CD4-positive, alpha-beta T cell treated with Interleukin-6 at 100 ng/mL for 8 hours (primary cell): ENCODE results near the gene EPHA2.
"Not testable (repeated sequence)": the region's sequence is repeated elsewhere in the genome, so short reads cannot be mapped to it uniquely, and the experiment has no call there.

ENCODE experiments used
- DNase-seq: peaks from one replicate; pipeline ENCODE4 v3.0.0-alpha.2; 2020; ENCODE audit warnings: mixed read lengths, low spot score

The EPHA2 gene

DNA sequence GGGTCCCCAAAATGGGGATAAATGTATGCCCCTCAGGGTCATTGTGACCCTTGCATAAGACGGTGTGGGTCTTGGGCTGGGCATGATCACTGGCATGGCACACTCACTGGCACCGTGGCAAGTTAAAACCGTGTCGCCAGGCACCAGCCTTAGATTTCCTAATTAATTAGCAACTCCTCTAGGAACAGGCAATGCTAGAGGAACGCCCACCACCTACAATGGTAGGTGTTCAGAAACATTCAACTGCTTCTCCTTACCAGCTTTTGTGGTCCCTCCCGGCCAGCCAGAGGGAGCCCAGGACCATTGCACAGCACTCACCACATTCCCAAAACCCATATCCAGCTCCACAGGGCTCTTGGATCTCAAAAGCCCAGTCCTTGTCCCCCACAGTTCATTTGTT is 36.4 kb downstream of the EPHA2 start:
- DNase-seq: no peak

DNA sequence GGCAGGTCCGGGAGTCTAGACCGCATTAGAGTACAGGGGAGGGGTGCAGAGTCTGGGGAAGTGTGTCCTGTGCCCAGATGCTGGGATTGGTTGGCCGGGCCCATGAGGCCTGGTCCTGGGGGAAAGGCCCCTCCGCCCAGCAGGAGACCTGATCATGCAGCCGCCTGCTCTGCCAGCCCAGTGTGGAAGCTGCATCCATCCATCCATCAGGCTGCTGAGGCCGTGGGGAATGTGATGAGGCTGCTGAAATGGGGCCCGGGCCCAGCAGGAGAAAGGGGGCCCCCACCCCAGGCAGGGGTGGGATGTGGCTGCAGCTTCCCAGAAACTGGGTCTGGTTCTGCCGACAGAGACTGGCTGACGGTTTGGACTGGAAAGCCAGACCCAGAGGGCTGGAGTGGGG is 37.2 kb downstream of the EPHA2 start:
- DNase-seq: no peak

DNA sequence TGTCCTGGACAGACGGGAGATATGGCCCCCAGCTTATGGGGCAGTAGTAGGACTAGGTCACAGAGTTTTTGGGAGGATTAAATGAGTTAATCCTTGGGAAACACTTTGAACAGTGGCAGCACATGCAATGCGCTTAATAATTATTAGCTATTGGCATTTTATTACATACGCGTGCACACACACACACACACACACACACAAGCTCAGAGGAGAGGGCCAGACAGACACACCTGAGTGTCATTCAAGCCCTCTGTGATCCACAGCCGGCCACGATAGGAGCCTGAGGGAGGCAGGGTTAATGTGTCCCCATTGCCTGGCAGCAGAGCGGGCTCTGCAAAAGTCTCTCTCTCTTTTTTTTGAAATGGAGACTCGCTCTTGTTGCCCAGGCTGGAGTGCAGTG is 37.9 kb downstream of the EPHA2 start:
- DNase-seq: no peak

DNA sequence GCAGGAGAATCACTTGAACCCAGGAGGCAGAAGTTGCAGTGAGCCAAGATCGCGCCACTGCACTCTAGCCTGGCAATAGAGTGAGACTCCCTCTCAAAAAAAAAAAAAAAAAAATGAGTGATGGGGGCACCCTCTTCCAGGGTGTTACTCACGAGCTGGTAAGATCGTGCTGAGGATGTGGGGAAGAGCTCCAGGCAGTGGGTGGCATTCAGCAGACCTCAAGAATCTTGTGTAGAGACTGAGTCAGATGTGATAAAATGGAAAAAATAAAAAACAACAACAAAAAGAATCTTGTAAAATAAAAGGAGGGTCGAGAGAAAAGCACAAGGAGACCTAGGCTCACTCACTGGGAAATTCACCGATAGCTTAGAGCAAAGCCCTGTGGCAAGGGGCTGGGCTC is 38.5 kb downstream of the EPHA2 start:
- DNase-seq: no peak

GRCh38 chr1:16116625-16117024 is 39.2 kb downstream of the EPHA2 start:
- DNase-seq: no peak

DNA sequence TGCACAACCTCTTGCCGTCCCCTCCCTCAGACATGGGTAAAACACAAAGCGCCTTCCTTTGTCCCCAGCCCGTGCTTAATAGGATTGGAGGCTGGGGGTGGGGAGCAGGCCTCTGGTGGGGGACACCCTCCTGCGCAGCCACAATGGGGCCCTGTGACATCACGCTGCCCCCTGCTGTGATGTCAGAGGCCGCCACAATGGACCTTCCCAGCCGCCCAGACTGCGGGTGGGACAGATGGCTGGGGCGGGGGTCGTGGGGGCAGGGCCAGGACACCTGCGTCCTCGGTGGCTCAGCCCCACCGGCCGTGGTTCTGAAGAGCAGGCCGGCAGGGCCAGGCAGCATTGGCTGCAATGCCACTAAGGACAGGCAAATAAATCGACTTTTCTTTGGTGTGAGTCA is 39.9 kb downstream of the EPHA2 start:
- no peak for DNase-seq

DNA sequence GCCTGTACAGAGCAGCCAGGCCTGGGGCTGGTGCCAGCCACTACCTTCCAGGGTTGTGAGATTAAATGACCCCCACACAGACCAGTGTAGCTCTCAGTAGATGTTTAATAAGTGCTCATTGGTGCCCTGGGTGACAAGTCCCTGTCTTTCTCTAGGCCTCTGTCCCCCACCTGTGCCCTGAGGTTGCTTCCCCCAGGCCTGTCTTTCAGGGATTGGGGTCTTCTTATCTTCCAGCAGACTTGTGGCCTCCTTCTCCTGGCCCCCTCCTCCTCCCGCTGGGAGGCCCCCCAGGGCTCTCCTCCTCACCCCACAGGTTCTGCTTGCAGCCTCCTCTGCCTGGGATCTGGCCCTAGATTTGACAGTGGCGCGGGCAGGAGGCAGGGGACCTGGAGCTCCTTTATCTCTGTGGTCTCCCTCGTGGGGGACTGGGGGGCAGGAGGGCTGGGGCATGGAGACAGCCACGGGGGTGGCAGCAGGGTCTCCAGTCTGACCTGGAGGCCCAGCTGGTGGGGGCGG is 40.3 kb downstream of the EPHA2 start:
- DNase-seq: no peak

DNA sequence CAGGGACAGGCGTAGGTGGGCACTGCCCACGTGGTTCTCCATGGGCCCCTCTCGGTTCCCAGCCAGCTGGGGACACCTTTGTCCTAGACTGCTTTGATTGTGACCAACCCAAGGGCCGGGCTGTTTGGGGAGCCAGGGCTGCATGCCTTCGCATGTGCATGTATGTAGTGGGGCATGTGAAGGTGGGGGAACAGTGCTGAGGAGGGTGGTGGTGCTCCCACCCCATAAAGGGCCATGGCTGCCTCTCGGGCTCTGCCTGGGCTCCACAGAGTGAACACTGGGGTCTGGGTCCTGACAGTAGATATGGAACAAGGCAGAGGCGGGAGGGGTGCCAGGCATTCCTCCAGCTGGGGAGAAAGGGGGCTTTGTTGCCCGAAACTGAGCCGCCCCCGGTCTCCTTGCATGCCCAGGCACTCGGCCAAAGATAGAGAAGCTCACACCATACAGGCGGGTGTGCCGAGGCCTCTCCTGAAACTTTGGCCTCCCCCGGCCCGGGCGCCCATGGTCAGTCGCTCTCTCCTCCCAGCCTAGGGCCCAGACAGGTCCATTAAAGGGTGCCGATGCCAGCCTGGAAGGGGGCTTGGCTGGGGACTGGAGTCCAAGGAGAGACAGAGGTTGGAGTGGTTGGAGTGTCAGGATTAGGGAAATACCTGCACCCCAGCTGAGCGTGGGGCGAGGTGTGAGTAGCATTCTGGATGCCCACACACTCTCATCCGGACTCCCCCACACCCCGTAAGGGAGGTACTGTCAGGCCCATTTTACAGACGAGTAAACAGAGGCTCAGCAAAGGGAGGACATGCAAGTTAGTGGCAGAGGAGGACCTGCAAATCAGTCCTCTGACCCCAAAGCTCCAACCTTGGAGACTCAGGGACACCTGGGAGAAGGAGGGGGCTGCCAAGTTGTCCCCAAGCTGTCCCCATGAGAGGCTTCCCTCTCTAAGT is 41.1 kb downstream of the EPHA2 start:
- no peak for DNase-seq

GRCh38 chr1:16112596-16113555 is 43.0 kb downstream of the EPHA2 start:
- no peak for DNase-seq

GRCh38 chr1:16111771-16112595 is 43.9 kb downstream of the EPHA2 start:
- DNase-seq: no peak

DNA sequence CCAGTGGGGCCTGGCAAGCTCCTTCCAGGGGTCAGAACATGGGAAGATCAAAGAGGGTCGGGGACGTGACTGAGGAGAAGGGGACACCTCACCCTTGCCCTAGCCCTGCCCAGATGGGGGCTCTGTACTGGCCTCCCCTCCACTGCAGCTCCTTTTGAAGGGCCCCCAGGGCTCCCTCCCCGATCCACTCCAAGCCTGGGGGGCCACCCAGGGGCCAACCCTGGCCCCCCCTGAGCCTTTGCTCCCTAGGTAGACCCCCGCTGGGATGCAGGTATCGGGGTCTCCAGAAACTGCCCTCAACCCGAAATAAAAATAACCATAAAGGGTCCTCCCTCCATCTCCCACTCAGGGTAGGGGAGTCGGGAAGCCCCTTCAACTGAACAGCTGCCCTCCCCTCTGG is 45.0 kb downstream of the EPHA2 start:
- DNase-seq: no peak

GRCh38 chr1:16110456-16110855 is 45.4 kb downstream of the EPHA2 start:
- no peak for DNase-seq

- no peak for DNase-seq
These were observed 46.3 kb downstream of the EPHA2 start for GRCh38 chr1:16109571-16109970.

- DNase-seq: not testable (repeated sequence)
These were observed 48.8 kb downstream of the EPHA2 start for GRCh38 chr1:16107039-16107438.

GRCh38 chr1:16101623-16102022 is 54.2 kb downstream of the EPHA2 start:
- DNase-seq: no peak

DNA sequence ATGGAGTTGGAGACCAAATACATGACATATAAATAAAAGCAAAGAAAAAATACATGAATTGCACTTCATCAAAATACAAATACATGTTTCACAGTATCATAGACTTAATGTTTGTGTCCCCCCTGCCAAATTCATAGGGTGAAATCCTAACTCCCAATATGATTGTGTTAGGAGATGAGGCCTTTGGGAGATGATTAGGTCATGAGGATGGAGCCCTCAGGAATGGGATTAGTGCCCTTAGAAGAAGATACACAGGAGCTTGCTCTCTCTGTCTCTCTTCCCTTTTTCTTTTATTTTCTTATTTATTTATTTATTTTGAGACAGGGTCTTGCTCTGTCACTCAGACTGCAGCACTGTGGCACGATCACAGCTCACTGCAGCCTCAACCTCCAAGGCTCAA is 56.5 kb downstream of the EPHA2 start:
- no peak for DNase-seq

DNA sequence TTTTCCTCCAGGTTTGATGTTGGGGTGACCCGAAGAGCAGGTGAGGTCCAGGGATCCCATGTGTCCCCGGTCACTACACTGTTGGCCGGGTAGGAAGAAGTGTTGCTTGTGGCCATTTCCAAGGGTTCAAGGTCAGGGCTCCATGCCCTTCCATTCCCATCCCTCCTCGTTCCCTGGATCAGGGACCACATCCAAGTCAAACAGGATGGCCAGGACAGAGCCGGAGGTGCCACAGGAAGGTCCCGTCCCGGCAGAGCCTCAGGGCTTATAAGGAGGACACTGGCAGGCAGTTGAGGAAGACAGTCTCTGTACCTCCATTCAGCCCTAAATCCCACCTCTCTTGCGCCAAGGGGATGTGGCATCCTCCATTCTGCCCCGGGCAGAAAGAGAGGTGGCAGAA is 60.4 kb downstream of the EPHA2 start:
- DNase-seq: no peak

DNA sequence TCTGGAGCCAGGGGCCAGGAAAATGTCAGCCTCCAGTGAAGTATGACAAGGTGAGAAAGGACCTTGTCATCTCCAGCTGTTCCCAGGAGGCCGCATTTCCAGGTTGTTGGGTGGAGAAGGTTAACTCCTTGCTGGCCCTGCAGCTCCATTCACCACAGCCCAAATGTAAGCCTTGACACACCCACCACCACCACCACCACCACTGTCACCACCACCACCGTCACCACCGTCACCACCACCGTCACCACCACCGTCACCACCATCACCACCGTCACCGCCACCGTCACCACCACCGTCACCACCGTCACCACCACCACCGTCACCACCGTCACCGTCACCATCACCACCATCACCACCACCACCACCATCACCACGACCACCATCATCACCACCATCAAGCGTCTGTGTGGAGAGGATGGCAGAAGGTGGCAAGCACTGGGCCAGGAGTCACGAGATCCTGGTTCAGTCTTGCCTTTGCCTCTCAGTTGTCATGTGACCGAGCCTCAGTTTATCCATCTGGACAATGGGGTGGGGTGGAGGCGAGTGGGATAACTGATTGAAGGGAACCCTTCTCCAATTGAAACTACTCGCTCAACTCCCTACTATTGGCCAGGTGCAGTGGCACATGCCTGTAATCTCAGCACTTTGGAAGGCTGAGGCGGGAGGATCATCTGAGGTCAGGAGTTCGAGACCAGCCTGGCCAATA is 61.3 kb downstream of the EPHA2 start:
- no peak for DNase-seq

GRCh38 chr1:16093611-16094010 is 62.3 kb downstream of the EPHA2 start:
- DNase-seq: no peak

GRCh38 chr1:16092923-16093511 is 62.9 kb downstream of the EPHA2 start:
- DNase-seq: no peak
